ENCODE results near the gene COX7A1.
"Not testable (repeated sequence)": the region's sequence is repeated elsewhere in the genome, so short reads cannot be mapped to it uniquely, and the experiment has no call there.

COX7A1 gene

DNA sequence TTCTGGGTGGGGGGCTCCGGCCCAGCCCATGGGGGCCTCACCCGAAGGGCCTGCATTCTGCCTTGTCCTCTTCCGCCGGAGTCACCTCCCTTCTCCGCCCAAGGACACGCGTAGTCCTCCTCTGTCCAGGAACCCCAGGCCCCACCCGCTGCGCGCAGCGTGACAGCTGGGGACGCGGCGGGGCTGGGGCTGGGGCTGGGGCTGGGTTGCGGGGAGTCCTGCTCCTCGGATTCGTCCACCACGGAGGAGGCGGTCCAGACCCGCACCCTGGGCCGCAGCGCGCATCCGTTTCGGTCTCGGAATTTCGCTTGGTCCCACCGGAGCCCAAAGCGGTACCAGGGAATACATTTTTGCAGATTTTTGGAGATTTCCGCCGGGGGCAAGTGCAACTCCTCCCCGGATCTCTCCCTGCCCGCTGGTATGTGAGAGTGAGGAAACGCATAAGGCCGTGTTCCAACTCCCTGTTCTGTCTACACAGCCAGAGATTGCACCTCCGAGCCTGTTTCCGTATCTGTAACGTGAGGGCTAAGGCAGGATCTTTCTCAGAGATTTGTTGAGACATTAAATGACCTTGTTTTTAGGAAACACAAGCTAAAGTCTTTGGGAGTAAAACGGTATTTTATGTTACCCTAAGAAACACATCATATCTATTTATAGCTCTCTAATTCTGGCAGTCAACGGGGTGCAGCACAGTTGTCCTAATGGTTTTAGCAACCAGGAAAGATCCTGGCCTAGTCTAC is at the start of gene COX7A1:
TSS of gene COX7A1 (minus strand) at position 96 of the 740 bp plus-strand sequence. CDS start at position 56, 40 bp downstream.
- no peak for TF ChIP-seq POLR2A (IDR thresholded peaks at IDR 0.05; ENCODE audit: low read depth, low read length)
- DNase-seq (ENCODE audit: insufficient read length, low spot score) (no peak), FAIRE-seq (no peak)

DNA sequence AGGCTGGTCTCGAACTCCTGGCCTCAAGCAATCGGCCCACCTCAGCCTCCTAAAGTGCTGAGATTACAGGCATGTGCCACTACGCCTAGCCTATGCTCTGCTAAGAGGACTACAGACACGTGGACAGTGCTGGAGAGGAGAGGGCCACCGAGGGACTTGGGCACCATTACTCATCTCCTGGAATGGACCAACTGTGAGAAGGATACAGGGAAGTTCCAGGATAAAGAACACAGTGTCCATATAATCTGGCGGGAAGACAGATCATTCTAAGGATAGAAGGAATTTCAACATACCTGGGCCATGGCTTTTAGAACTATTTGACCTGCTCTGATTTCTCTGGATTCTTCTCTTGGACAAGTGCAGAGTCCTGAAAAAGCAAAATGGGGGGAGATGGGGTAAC is 49.4 kb upstream of the COX7A1 start:
- no peak for DNase-seq (ENCODE audit: insufficient read length, low spot score)
- TF ChIP-seq POLR2A (IDR thresholded peaks at IDR 0.05; ENCODE audit: low read depth, low read length) = no peak
- no peak for FAIRE-seq

DNA sequence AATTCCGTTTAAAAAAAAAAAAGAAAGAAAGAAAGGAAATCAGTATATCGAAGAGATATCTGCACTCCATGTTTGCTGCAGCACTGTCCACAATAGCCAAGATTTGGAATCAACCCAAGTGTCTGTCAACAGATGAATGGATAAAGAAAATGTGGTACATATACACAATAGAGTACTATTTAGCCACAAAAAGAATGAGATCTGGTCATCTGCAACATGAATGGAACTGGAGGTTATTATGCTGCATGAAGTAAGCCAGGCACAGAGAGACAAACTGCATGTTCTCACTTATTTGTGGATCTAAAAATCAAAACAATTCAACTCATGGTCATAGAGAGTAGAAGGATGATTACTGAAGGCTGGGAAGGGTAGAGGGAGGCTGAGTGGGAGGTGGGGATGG is 45.9 kb upstream of the COX7A1 start:
- TF ChIP-seq POLR2A (IDR thresholded peaks at IDR 0.05; ENCODE audit: low read depth, low read length) = no peak
- DNase-seq (ENCODE audit: insufficient read length, low spot score) (no peak), FAIRE-seq (no peak)

DNA sequence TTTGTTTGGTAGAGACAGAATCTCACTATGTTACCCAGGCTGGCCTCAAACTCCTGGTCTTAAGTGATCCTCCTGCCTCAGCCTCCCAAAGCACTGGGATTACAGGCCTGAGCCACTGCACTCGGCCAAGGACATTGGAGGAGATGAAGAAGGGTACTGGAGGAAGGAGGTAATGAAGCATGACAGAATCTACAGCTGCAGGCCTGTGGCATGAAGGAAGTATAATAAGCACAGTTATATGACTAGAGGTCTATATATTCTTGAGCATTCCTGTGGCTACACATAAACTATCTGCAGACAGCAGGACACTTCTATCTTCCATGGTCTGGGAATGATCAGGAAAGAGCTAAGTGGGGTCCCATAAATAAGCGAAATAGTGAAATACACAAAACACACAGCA is 44.0 kb upstream of the COX7A1 start:
- TF ChIP-seq POLR2A (IDR thresholded peaks at IDR 0.05; ENCODE audit: low read depth, low read length) = no peak
- FAIRE-seq (no peak), DNase-seq (ENCODE audit: insufficient read length, low spot score) (no peak)

DNA sequence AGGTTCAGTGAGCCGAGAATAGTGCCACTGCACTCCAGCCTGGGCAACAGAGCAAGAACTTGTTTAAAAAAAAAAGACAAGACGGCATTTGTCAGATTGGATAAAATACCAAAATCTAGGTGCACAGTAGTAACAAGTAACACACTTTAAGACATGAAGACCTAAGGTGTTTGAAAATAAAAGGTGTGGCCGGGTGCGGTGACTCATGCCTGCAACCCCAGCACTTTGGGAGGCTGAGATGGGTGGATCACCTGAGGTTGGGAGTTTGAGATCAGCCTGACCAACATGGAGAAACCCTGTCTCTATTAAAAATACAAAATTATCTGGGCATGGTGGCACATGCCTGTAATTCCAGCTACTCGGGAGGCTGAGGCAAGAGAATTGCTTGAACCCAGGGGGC is 34.5 kb upstream of the COX7A1 start:
- FAIRE-seq = not testable (repeated sequence)

DNA sequence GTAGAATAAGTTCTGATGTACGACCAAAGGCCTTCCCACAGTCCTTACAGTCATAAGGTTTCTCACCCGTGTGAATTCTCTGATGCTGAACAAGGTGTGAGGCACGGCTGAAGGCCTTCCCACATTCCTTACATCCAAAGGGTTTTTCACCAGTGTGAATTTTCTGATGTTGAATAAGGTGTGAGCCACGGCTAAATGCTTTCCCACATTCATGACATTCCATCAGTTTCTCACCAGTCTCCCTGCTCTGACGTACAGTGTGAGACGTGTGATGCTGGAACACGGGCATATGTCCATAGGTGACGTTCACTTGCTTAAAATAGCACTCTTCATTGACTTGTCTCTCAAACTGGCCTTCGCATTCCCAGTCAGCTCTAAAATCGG is 31.0 kb upstream of the COX7A1 start:
- DNase-seq (ENCODE audit: insufficient read length, low spot score) (no peak), FAIRE-seq (no peak)
- no peak for TF ChIP-seq POLR2A (IDR thresholded peaks at IDR 0.05; ENCODE audit: low read depth, low read length)

More for the DNA sequence above, 34.5 kb upstream of the COX7A1 start:
- DNase-seq (ENCODE audit: insufficient read length, low spot score) = not testable (repeated sequence)

DNA sequence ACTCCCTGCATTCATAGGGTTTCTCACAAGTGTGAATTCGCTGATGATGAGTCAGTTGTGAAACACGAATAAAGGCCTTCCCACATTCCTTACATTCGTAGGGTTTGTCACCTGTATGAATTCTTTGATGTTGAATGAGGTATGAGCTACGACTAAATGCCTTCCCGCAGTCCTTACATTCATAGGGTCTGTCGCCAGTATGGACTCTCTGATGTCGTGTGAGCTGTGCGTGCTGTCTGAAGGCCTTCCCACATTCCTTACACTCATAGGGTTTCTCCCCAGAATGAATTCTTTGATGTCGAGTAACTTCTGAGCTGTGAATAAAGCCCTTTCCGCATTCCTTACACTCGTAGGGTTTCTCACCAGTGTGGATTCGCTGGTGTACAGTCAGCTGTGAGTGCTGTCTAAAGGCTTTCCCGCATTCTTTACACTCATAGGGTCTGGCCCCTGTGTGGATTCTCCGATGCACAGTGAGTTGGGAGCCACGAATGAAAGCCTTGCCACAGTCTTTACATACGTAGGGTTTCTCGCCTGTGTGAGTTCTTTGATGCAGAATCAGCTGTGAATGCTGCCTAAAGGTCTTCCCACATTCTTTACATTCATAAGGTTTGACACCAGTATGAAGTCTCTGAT is 30.5 kb upstream of the COX7A1 start:
- TF ChIP-seq POLR2A (IDR thresholded peaks at IDR 0.05; ENCODE audit: low read depth, low read length) = no peak
- DNase-seq (ENCODE audit: insufficient read length, low spot score) (no peak), FAIRE-seq (no peak)

DNA sequence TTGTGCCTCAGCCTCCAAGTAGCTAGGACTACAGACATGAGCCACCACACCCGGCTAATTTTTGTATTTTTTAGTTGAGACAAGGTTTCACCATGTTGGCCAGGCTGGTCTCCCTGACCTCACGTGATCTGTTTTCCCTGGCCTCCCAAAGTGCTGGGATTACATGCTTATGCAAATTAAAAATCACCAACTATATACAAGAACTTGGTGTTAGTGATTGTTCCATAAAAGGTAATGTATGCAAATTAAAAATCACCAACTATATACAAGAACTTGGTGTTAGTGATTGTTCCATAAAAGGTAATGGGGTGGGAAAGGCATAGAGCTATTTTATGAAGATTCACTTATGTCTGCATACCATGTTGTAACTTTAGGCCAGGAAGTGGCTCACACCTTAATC is 26.8 kb upstream of the COX7A1 start:
- not testable (repeated sequence) for DNase-seq (ENCODE audit: insufficient read length, low spot score); FAIRE-seq

DNA sequence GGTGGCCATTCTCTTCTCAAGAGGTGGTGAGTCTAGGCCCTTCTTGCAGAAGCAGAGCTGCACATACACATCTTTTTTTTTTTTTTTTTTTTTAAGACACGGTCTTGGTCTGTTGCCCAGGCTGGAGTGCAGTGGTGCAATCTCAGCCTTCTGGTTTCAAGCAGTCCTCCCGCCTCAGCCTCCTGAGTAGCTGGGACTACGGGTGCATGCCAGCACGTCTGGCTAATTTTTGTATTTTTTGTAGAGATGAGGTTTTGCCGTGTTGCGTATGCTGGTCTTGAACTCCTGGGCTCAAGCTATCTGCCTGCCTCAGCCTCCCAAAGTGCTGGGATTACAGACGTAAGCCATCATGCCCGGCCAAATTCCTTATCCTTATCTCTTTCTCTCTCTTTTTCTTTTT is 21.6 kb upstream of the COX7A1 start:
- not testable (repeated sequence) for FAIRE-seq; DNase-seq (ENCODE audit: insufficient read length, low spot score)

DNA sequence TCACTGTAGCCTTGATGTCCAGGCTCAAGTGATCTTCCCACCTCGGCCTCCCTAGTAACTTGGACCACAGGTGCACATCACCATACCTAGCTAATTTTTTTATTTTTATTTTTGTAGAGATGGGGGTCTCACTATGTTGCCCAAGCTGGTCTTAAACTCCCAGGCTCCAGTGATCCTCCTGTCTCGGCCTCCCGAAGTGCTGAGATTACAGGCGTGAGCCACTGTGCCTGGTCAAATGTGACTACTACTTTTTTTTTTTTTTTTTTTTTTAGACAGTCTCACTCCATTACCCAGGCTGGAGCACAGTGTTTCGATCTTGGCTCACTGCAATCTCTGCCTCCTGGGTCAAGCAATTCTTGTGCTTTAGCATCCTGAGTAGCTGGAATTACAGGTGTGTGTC is 20.6 kb upstream of the COX7A1 start:
- no peak for DNase-seq (ENCODE audit: insufficient read length, low spot score)
- no peak for TF ChIP-seq POLR2A (IDR thresholded peaks at IDR 0.05; ENCODE audit: low read depth, low read length)
- FAIRE-seq = no peak

DNA sequence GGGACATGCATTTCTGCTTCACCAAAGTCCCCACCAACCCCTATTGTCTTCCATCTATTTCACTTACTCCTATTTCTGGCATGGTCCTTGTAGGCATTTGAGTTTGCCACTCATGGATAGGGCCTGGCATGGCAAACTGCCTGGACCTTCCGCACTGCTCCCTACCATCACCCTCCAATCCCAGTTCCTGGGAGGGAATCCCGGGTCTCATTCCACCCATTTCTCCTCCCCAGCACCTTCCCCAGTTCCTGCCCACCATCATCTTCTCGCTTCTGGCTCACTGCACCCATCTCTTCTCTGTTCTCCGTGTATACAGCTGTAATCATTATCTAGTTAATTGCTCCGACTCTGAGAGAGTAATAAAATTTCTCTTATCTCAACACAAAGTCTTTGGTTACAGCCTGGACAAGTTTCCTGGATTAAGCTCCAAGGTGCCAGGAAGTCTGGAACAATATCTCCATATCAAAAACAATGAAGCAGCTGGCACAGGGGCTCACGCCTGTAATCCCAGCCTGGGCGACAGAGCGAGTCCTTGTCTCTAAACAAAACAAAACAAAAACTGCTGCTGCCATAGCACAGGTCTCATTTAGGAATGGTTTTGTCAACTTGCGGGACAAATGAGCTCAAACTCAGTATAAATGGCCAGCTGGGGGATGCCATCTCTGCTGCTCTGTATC is 17.0 kb upstream of the COX7A1 start:
- no peak for FAIRE-seq
- no peak for DNase-seq (ENCODE audit: insufficient read length, low spot score)
- no peak for TF ChIP-seq POLR2A (IDR thresholded peaks at IDR 0.05; ENCODE audit: low read depth, low read length)

DNA sequence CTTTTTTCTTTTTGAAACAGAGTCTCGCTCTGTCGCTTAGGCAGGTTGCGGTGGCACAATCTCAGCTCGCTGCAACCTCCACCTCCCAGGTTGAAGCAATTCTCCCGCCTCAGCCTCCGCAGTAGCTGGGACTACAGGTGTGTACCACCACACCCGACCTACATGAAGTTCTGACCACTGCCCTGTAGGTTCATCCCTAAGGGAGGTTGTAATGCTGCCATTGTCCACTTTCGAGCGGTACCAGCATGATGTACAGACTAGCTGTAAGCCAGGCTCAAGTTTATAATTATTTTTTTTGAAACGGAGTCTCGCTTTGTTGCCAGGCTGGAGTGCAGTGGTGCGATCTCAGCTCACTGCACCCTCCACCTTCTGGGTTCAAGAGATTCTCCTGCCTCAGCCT is 11.6 kb upstream of the COX7A1 start:
- DNase-seq (ENCODE audit: insufficient read length, low spot score) (no peak), FAIRE-seq (no peak)

DNA sequence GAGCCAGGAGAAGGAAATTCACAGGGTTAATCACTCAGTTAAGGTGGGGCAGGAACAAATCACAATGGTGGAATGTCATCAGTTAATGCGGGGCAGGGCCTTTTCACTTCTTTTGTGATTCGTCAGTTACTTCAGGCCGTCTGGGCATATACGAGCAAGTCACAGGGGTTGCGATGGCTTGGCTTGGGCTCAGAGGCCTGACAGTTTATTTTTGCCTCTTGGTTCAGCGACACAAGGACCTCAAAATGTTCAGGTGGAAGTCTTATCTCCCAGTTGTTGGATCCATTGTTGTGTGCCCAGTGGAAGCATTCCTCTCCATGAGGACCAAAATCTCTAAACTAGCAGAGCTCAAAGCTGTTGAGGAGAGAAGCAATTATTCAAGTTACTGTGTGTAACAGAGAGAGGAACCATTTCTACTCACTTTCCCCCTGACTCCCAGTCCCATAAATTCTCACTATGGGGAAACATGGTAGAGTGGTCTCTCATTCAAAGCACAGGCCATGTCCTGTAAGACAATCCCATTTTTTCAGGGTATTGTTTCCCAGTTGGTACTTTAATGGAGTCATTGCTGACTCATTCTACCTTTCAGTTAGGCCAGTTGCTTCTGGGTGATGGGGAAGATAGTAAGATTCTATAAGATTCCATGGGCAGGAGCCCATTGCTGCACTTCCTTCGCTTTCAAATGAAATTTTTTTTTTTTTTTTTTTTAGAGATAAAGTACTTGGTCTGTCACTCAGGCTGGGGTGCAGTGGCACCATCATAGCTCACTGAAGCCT is 8.8 kb upstream of the COX7A1 start:
- no peak for FAIRE-seq
- no peak for DNase-seq (ENCODE audit: insufficient read length, low spot score)
- TF ChIP-seq POLR2A (IDR thresholded peaks at IDR 0.05; ENCODE audit: low read depth, low read length) = no peak

More for the DNA sequence above, 11.6 kb upstream of the COX7A1 start:
- TF ChIP-seq POLR2A (IDR thresholded peaks at IDR 0.05; ENCODE audit: low read depth, low read length) = no peak

DNA sequence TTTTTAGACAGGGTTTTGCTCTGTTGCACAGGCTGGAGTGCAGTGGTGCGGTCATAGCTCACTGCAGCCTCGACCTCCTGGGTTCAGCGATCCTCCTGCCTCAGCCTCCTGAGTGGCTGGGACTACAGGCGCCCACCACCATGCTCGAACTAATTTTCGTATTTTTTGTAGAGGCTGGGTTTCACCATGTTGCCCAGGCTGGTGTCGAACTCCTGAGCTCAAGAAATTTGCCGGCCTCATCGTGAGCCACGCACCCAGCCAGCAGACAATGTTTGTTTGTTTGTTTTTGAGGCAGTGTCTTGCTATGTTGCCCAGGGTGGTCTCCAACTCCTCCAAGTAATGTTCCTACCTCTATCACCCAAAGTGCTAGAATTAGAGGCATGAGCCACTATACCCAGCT is 879 bp upstream of the COX7A1 start:
- DNase-seq (ENCODE audit: insufficient read length, low spot score) = no peak
- no peak for FAIRE-seq
- TF ChIP-seq POLR2A (IDR thresholded peaks at IDR 0.05; ENCODE audit: low read depth, low read length) = no peak
